SK-N-SH (cell line): ENCODE measurements around the gene PDE10A.

Experiments
- CTCF ChIP-seq: fragments of 200-600 bp; sonication (generic); IDR thresholded peaks from 2 replicates; pipeline ENCODE4 v1.6.1; 2017; ENCODE audit warnings: antibody characterized with exemption, mild to moderate bottlenecking, moderate library complexity
- EP300 ChIP-seq, 2 experiments: IDR thresholded peaks; 2 replicates each; pipeline versions ENCODE4 v1.4.0 to v1.6.1; 2012; ENCODE audit warnings: borderline replicate concordance in 1 of 2, low read depth in 1 of 2, low read length in 1 of 2
- IRF3 ChIP-seq: fragments of 150-350 bp; IDR thresholded peaks from 2 replicates; pipeline ENCODE4 v1.6.1; 2016; ENCODE audit warnings: mild to moderate bottlenecking, low read depth, low read length
- POLR2AphosphoS5 ChIP-seq: IDR thresholded peaks from 2 replicates; pipeline ENCODE4 v1.6.1; 2012; ENCODE audit warnings: low read depth, low read length
- RFX5 ChIP-seq: IDR thresholded peaks from 2 replicates; pipeline ENCODE4 v1.6.1; 2012; ENCODE audit warnings: mild to moderate bottlenecking, improper control_type of control experiment, low read length
- USF1 ChIP-seq: IDR thresholded peaks from 2 replicates; pipeline ENCODE4 v1.4.0; 2012; ENCODE audit warnings: low read depth, borderline replicate concordance
- YY1 ChIP-seq: IDR thresholded peaks from 2 replicates; pipeline ENCODE4 v1.4.0; 2012; ENCODE audit warnings: low read depth, mild to moderate bottlenecking
- ZBTB33 ChIP-seq: IDR thresholded peaks from 2 replicates; pipeline ENCODE4 v1.4.0; 2012; ENCODE audit warnings: low read depth, borderline replicate concordance

GRCh38 chr6:165383323-165383722 is 279.7 kb downstream of the PDE10A start:
- no peak for TF ChIP-seq RFX5
- TF ChIP-seq CTCF = no peak
- TF ChIP-seq POLR2AphosphoS5 = no peak
- no peak for TF ChIP-seq EP300 (IDR thresholded peaks at IDR 0.05; ENCODE audit: borderline replicate concordance in 1 of 2, low read depth in 1 of 2, low read length in 1 of 2)
- no peak for TF ChIP-seq IRF3
- TF ChIP-seq USF1 = no peak
- TF ChIP-seq ZBTB33 = no peak
- TF ChIP-seq YY1 = no peak
